Gastrocnemius medialis (tissue), 4 donors: ENCODE results near the gene POLA1.

Source experiments
- POLR2A ChIP-seq, 2 donors: fragments of 450-650 bp; IDR thresholded peaks; one replicate each; pipeline ENCODE4 v1.6.1; 2017; ENCODE audit warnings: antibody characterized with exemption in 2 of 2, mild to moderate bottlenecking in 2 of 2, moderate library complexity in 2 of 2
- TF ChIP-seq, protein P1 (sequence below), 5 experiments: fragments of 450-650 bp in 3 of 5; fragments of 200-600 bp in 2 of 5; sonication (generic) in 2 of 5; IDR thresholded peaks in 4 of 5; conservative IDR thresholded peaks in 1 of 5; 1 replicate in 4 of 5; 2 replicates in 1 of 5; pipeline ENCODE4 v1.5.1; 2016 to 2019; ENCODE audit warnings: antibody characterized with exemption in 5 of 5, mild to moderate bottlenecking in 3 of 5, moderate library complexity in 3 of 5

DNA sequence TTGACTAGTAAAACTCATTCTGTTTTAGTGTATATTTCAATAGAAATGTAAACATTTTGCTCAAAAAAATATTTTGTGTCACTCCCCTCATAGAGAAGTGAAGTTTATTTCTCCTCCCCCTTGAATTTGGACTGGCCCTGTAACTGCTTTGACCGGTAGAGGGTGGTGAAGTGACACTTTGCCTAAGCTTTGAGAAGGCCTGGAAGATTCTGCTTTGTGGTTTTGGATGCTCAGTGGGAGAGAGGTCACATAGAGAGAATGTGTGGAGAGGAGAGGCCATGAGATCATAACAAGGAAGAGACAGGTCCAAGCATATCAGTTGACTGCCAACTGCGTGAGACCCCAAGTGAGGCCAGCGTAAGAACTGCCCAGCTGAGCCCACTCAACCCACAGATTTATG lies 341.2 kb downstream of the POLA1 start:
- TF ChIP-seq, protein P1, sequence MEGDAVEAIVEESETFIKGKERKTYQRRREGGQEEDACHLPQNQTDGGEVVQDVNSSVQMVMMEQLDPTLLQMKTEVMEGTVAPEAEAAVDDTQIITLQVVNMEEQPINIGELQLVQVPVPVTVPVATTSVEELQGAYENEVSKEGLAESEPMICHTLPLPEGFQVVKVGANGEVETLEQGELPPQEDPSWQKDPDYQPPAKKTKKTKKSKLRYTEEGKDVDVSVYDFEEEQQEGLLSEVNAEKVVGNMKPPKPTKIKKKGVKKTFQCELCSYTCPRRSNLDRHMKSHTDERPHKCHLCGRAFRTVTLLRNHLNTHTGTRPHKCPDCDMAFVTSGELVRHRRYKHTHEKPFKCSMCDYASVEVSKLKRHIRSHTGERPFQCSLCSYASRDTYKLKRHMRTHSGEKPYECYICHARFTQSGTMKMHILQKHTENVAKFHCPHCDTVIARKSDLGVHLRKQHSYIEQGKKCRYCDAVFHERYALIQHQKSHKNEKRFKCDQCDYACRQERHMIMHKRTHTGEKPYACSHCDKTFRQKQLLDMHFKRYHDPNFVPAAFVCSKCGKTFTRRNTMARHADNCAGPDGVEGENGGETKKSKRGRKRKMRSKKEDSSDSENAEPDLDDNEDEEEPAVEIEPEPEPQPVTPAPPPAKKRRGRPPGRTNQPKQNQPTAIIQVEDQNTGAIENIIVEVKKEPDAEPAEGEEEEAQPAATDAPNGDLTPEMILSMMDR (IDR thresholded peaks at IDR 0.05 in 4 of 5, conservative IDR thresholded peaks at IDR 0.05 in 1 of 5) = no peak
- no peak for TF ChIP-seq POLR2A (IDR thresholded peaks at IDR 0.05)
